ENCODE results near the gene DENND6B. TPM values are rescaled to one million over a fixed set of nuclear protein-coding genes. Genes with fewer than 3 reads are reported as not detected.

The DENND6B gene
- total and polyA plus RNA-seq, 7 donors: 0.46 to 1.6 (median 0.81) TPM

GRCh38 chr22:50296658-50297490 lies 29.9 kb downstream of the DENND6B start:
- TF ChIP-seq CTCF (IDR thresholded peaks at IDR 0.05): no peak
- peaks cover 0 to 5% (median 0%) of the 10 kb centered on the region in 3 donors for H3K27me3 ChIP-seq (ENCODE audit: insufficient read depth in 3 of 3, low read length in 2 of 3)
- H3K9me3 ChIP-seq: no peaks in the 10 kb centered on the region
- peaks cover 15% of the 10 kb centered on the region for H3K4me1 ChIP-seq
- intact Hi-C loops (cut with DNase I): no loop called here
- no peak overlapping the region for H3K27ac ChIP-seq
- 55 to 75% (median 62%) methylated on average over 23 to 29 of the region's 29 CpGs for WGBS, 3 donors
- H3K36me3 ChIP-seq (ENCODE audit: insufficient read depth in 1 of 2, low read depth in 1 of 2): no peaks in the 10 kb centered on the region
- no peak for ATAC-seq
- DNase-seq: no peak
- no peak overlapping the region for H3K4me3 ChIP-seq

GRCh38 chr22:50294319-50294656 lies 32.5 kb downstream of the DENND6B start:
- 47 to 61% (median 52%) methylated on average over 5 of the region's 5 CpGs for WGBS, 3 donors

GRCh38 chr22:50293441-50294318 lies 33.1 kb downstream of the DENND6B start:
- Histone ChIP-seq H3K27ac (peak overlapping the region; percentile 63), H3K4me3 (peak overlapping the region; percentile 38), H3K36me3 (ENCODE audit: insufficient read depth in 1 of 2, low read depth in 1 of 2) (peaks cover 0 to 15% of the 10 kb centered on the region in 2 donors), H3K27me3 (ENCODE audit: insufficient read depth in 3 of 3, low read length in 2 of 3) (peaks cover 0 to 1% (median 0%) of the 10 kb centered on the region in 3 donors), H3K9me3 (no peaks in the 10 kb centered on the region), H3K4me1 (peaks cover 9% of the 10 kb centered on the region)
- DNase-seq: peak in 1 of 2 donors; percentile 50
- intact Hi-C loops (cut with DNase I): no loop called here
- 26 to 32% (median 28%) methylated on average over 29 to 42 of the region's 42 CpGs for WGBS, 3 donors
- ATAC-seq: peak; percentile 45 to 58 (median 56)
- no peak for TF ChIP-seq CTCF (IDR thresholded peaks at IDR 0.05)

More at GRCh38 chr22:50294319-50294656, 32.5 kb downstream of the DENND6B start:
- Histone ChIP-seq H3K4me3 (peak overlapping the region; percentile 38), H3K27ac (peak overlapping the region; percentile 63), H3K9me3 (no peaks in the 10 kb centered on the region), H3K4me1 (peaks cover 9% of the 10 kb centered on the region), H3K27me3 (ENCODE audit: insufficient read depth in 3 of 3, low read length in 2 of 3) (peaks cover 0 to 1% (median 0%) of the 10 kb centered on the region in 3 donors), H3K36me3 (ENCODE audit: insufficient read depth in 1 of 2, low read depth in 1 of 2) (peaks cover 0 to 9% of the 10 kb centered on the region in 2 donors)
- TF ChIP-seq CTCF (IDR thresholded peaks at IDR 0.05): no peak
- intact Hi-C loops (cut with DNase I): no loop called here
- ATAC-seq (no peak), DNase-seq (no peak)

GRCh38 chr22:50292643-50293440 lies 34.0 kb downstream of the DENND6B start:
- TF ChIP-seq CTCF (IDR thresholded peaks at IDR 0.05): no peak
- Histone ChIP-seq H3K27ac (peak overlapping the region; percentile 63), H3K9me3 (no peaks in the 10 kb centered on the region), H3K27me3 (ENCODE audit: insufficient read depth in 3 of 3, low read length in 2 of 3) (no peaks in the 10 kb centered on the region), H3K36me3 (ENCODE audit: insufficient read depth in 1 of 2, low read depth in 1 of 2) (peaks cover 0 to 21% of the 10 kb centered on the region in 2 donors), H3K4me1 (peaks cover 9% of the 10 kb centered on the region), H3K4me3 (peak overlapping the region; percentile 38)
- ATAC-seq (peak in 2 of 4 donors; percentile 20 to 21), DNase-seq (no peak)
- whole genome bisulfite sequencing, 3 donors: 51 to 69% (median 67%) methylated on average over 20 to 29 of the region's 29 CpGs
- intact Hi-C loops (cut with DNase I): no loop called here
